ENCODE data around the gene FRY. TPM values are rescaled to one million over a fixed set of nuclear protein-coding genes. Genes with fewer than 3 reads are reported as not detected.

The FRY gene
- total RNA-seq, 2 donors from 2014 or later: 10.3 to 13.7 TPM

- intact Hi-C loops (cut with DNase I, micrococcal nuclease): no loop called here
- ATAC-seq (no peak), DNase-seq (no peak)
Measured at GRCh38 chr13:32010136-32010535, 21.4 kb upstream of the FRY start.

- intact Hi-C loops (cut with DNase I, micrococcal nuclease): no loop called here
Measured at GRCh38 chr13:32011971-32012370, 19.6 kb upstream of the FRY start.

GRCh38 chr13:32013181-32013580 is 18.4 kb upstream of the FRY start:
- no peak for ATAC-seq
- no peak for DNase-seq
- intact Hi-C loops (cut with DNase I, micrococcal nuclease): no loop called here

More at GRCh38 chr13:32011971-32012370, 19.6 kb upstream of the FRY start:
- DNase-seq (no peak), ATAC-seq (no peak)

DNA sequence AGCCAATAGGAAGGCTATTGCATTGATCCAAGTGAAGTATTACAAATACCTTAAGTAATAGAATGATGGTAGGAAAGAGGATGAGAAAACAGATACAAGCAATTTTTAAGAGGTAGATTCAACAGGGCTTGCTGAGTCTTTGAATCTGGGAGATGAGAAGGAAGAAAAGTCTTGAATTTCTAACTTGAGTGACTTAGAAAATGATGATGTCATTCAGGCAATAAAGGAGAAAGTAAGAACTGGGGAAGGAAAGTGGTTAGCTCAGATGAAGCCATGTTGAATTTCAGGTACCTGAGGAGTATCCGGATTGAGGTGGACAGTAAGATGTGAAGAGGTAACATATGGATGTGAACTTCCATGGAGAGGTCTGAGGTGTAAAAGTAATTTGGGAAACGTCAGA is 15.5 kb upstream of the FRY start:
- intact Hi-C loops (cut with DNase I, micrococcal nuclease): loop anchor here in 1 of 2 donors (5.0 kb wide), 1 partner anchor 296 kb away; no protein-coding TSS in a partner anchor
- ATAC-seq: no peak
- DNase-seq: no peak

GRCh38 chr13:32016631-32017030 is 14.9 kb upstream of the FRY start:
- DNase-seq (no peak), ATAC-seq (no peak)
- intact Hi-C loops (cut with DNase I, micrococcal nuclease): loop anchor here in 1 of 2 donors (5.0 kb wide), 1 partner anchor 296 kb away; no protein-coding TSS in a partner anchor

GRCh38 chr13:32017474-32017873 is 14.1 kb upstream of the FRY start:
- no peak for ATAC-seq
- intact Hi-C loops (cut with DNase I, micrococcal nuclease): loop anchor here in 1 of 2 donors (5.0 kb wide), 1 partner anchor 295 kb away; no protein-coding TSS in a partner anchor

DNA sequence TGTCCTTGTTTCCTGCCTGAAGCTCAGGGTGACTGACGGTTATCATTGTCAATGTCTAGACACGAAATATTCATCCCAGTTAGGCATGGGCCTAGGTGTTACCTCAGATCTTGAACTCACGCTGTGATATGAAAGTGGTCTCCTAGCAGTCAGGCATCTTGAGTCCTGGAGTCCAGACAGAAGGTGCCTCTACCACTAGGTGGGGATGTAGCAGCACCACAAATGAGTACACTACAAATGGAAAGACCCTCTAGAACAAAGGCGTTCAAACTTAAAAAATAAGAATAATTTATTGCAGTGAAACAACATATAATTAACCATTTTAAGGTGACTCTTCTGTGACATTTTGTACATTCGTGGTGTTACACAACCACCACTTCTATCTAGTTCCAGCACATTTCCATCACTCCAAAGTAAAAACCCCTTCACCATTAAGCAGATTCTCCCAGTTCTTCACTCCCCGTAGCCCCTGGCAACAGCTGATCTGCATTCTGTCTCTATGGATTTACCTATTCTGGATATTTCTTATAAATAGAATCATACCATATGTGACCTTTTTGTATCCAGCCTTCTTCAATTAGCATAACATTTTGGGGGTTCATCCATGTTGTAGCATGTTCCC is 11.9 kb upstream of the FRY start:
- DNase-seq (peak in 1 of 2 donors; percentile 41), ATAC-seq (peak; percentile 61)
- intact Hi-C loops (cut with DNase I, micrococcal nuclease): loop anchor here in 1 of 2 donors (5.0 kb wide), 1 partner anchor 293 kb away; no protein-coding TSS in a partner anchor

More at GRCh38 chr13:32017474-32017873, 14.1 kb upstream of the FRY start:
- no peak for DNase-seq

- no peak for DNase-seq
- no peak for ATAC-seq
- intact Hi-C loops (cut with DNase I, micrococcal nuclease): no loop called here
Measured at GRCh38 chr13:32021785-32022184, 9.8 kb upstream of the FRY start.

- intact Hi-C loops (cut with DNase I, micrococcal nuclease): no loop called here
- DNase-seq: no peak
- ATAC-seq: no peak
Measured at GRCh38 chr13:32022311-32022710, 9.3 kb upstream of the FRY start.

- intact Hi-C loops (cut with DNase I, micrococcal nuclease): no loop called here
- DNase-seq (no peak), ATAC-seq (no peak)
Measured at GRCh38 chr13:32023096-32023495, 8.5 kb upstream of the FRY start.

- DNase-seq: no peak
- intact Hi-C loops (cut with DNase I, micrococcal nuclease): no loop called here
- no peak for ATAC-seq
Measured at GRCh38 chr13:32023698-32024097, 7.9 kb upstream of the FRY start.

DNA sequence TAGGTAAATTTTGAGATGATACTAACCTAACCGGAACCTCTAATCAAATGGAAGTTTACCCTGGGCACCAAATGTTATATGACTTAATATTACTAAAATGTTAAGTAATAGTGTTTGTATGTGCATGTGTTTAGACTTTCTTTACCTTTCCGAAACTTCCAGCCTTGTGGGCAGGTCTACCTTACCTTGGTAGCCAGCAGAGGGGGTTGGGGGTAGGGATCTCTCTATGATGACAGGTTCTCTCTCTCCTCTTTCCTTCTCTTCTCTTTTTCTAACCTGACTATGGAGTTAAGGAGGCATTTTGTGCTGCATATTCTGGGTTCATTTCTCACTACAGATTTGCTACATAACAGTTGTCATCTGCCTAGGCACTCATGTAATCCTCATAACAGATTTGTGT is 6.8 kb upstream of the FRY start:
- no peak for ATAC-seq
- no peak for DNase-seq
- intact Hi-C loops (cut with DNase I, micrococcal nuclease): no loop called here

- intact Hi-C loops (cut with DNase I, micrococcal nuclease): no loop called here
- no peak for DNase-seq
- ATAC-seq: no peak
Measured at GRCh38 chr13:32025730-32026129, 5.8 kb upstream of the FRY start.

DNA sequence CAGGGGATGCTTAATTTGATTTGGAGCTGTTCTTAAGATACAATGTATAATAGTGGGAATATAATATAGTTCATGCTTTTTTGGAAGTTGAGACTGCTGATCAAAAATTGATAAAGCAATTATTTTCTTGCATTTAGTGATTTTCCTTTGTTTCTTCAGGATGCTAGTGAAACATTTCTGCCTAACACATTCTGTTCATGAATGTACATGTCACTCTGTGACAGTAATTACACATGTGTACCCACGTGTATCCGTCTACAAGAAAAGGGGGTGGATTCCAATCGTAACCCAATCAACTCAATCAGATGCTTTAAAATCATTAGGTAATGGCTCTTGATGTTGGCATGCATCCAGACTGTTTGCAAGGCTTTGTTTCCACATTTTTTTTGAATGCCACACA is 5.0 kb upstream of the FRY start:
- DNase-seq (no peak), ATAC-seq (no peak)
- intact Hi-C loops (cut with DNase I, micrococcal nuclease): no loop called here

- no peak for DNase-seq
- ATAC-seq: no peak
- intact Hi-C loops (cut with DNase I, micrococcal nuclease): no loop called here
Measured at GRCh38 chr13:32028711-32029110, 2.9 kb upstream of the FRY start.

DNA sequence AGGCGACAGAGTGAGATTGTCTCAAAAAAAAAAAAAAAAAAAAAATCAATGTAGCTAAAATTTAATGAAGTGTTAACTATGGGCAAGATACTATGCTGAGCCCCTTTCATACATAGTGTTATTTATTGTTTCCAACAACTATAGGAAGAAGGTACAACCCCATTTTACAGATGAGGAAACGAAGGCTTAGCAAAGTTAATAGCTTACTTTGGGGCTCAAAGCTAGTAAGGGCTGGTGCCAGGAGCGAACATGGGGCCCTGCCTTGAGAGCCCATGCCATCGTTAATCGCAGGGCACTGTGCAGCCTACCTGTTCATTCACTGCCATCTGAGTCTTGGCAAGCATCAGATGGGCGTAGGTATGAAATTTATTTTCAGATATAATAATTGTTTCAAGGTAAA is 1.9 kb upstream of the FRY start:
- DNase-seq: no peak
- intact Hi-C loops (cut with DNase I, micrococcal nuclease): loop anchor here in 1 of 2 donors (10.0 kb wide), 1 partner anchor 125 kb away; no protein-coding TSS in a partner anchor
- no peak for ATAC-seq

GRCh38 chr13:32031815-32032370 is 319 bp downstream of the FRY start:
- no peak for ATAC-seq
- DNase-seq: no peak
- intact Hi-C loops (cut with DNase I, micrococcal nuclease): loop anchor here in 1 of 2 donors (10.0 kb wide), 1 partner anchor 123 kb away; no protein-coding TSS in a partner anchor

GRCh38 chr13:32032759-32033158 is 1.2 kb downstream of the FRY start:
- ATAC-seq: no peak
- intact Hi-C loops (cut with DNase I, micrococcal nuclease): loop anchor here in 1 of 2 donors (10.0 kb wide), 1 partner anchor 122 kb away; no protein-coding TSS in a partner anchor
- DNase-seq: no peak

GRCh38 chr13:32033744-32034143 is 2.2 kb downstream of the FRY start:
- intact Hi-C loops (cut with DNase I, micrococcal nuclease): loop anchor here in 1 of 2 donors (10.0 kb wide), 1 partner anchor 121 kb away; no protein-coding TSS in a partner anchor
- no peak for ATAC-seq

GRCh38 chr13:32035716-32036115 is 4.1 kb downstream of the FRY start:
- intact Hi-C loops (cut with DNase I, micrococcal nuclease): loop anchor here in 1 of 2 donors (10.0 kb wide), 1 partner anchor 119 kb away; no protein-coding TSS in a partner anchor
- ATAC-seq: no peak
- no peak for DNase-seq

More at GRCh38 chr13:32033744-32034143, 2.2 kb downstream of the FRY start:
- no peak for DNase-seq

All from left colon (tissue), 2 donors.